ENCODE data around the gene CDKN2B-AS1. TPM values are rescaled to one million over a fixed set of nuclear protein-coding genes. Genes with fewer than 3 reads are reported as not detected.

CDKN2B-AS1 gene
- total RNA-seq, 1 donor from 2014 or later = not detected

- no peaks in the 10 kb centered on the region for H3F3A ChIP-seq (ENCODE audit: low read depth)
- no peak overlapping the region for H3K27ac Mint-ChIP-seq
- TF ChIP-seq EZH2phosphoT487 (IDR thresholded peaks at IDR 0.05) = no peak
- TF ChIP-seq EZH2 (IDR thresholded peaks at IDR 0.05) = no peak
- no peak overlapping the region for H3K4me3 ChIP-seq
- no peaks in the 10 kb centered on the region for H4K20me1 ChIP-seq (ENCODE audit: low read depth)
- H3K4me1 ChIP-seq = no peaks in the 10 kb centered on the region
- no peaks in the 10 kb centered on the region for H3K79me2 ChIP-seq (ENCODE audit: low read depth)
- no peak overlapping the region for H2AFZ ChIP-seq (replicated peaks)
- DNase-seq (ENCODE audit: low spot score) = no peak
- H3K9ac ChIP-seq = no peak overlapping the region
- H3K36me3 Mint-ChIP-seq = no peaks in the 10 kb centered on the region
- no peaks in the 10 kb centered on the region for H3K27me3 Mint-ChIP-seq (ENCODE audit: insufficient read depth, low read depth)
- H3K9me3 ChIP-seq (ENCODE audit: low read depth) = no peaks in the 10 kb centered on the region
- H3K36me3 ChIP-seq = no peaks in the 10 kb centered on the region
- H3K27me3 ChIP-seq = no peaks in the 10 kb centered on the region
- no peaks in the 10 kb centered on the region for H3K9me3 Mint-ChIP-seq
- no peak overlapping the region for H3K4me3 Mint-ChIP-seq
- no peaks in the 10 kb centered on the region for H3K4me1 Mint-ChIP-seq
- H3K27ac ChIP-seq = no peak overlapping the region
- H3K4me2 ChIP-seq = no peak overlapping the region
Measured at GRCh38 chr9:22157276-22157675, 162.7 kb downstream of the CDKN2B-AS1 start.

- H3K36me3 Mint-ChIP-seq = no peaks in the 10 kb centered on the region
- no peak overlapping the region for H3K4me3 Mint-ChIP-seq
- Histone ChIP-seq H3K27ac (no peak overlapping the region), H3K27me3 (no peaks in the 10 kb centered on the region), H3K9ac (no peak overlapping the region), H3F3A (ENCODE audit: low read depth) (no peaks in the 10 kb centered on the region), H3K79me2 (ENCODE audit: low read depth) (no peaks in the 10 kb centered on the region), H3K36me3 (no peaks in the 10 kb centered on the region), H4K20me1 (ENCODE audit: low read depth) (no peaks in the 10 kb centered on the region), H3K4me3 (no peak overlapping the region), H2AFZ (replicated peaks) (no peak overlapping the region), H3K4me2 (no peak overlapping the region), H3K9me3 (ENCODE audit: low read depth) (no peaks in the 10 kb centered on the region), H3K4me1 (no peaks in the 10 kb centered on the region)
- no peaks in the 10 kb centered on the region for H3K9me3 Mint-ChIP-seq
- no peak for TF ChIP-seq EZH2phosphoT487 (IDR thresholded peaks at IDR 0.05)
- no peak for TF ChIP-seq EZH2 (IDR thresholded peaks at IDR 0.05)
- TF ChIP-seq, protein P1, sequence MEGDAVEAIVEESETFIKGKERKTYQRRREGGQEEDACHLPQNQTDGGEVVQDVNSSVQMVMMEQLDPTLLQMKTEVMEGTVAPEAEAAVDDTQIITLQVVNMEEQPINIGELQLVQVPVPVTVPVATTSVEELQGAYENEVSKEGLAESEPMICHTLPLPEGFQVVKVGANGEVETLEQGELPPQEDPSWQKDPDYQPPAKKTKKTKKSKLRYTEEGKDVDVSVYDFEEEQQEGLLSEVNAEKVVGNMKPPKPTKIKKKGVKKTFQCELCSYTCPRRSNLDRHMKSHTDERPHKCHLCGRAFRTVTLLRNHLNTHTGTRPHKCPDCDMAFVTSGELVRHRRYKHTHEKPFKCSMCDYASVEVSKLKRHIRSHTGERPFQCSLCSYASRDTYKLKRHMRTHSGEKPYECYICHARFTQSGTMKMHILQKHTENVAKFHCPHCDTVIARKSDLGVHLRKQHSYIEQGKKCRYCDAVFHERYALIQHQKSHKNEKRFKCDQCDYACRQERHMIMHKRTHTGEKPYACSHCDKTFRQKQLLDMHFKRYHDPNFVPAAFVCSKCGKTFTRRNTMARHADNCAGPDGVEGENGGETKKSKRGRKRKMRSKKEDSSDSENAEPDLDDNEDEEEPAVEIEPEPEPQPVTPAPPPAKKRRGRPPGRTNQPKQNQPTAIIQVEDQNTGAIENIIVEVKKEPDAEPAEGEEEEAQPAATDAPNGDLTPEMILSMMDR (IDR thresholded peaks at IDR 0.05) = no peak
- no peaks in the 10 kb centered on the region for H3K27me3 Mint-ChIP-seq (ENCODE audit: insufficient read depth, low read depth)
- H3K4me1 Mint-ChIP-seq = no peaks in the 10 kb centered on the region
- no peak for DNase-seq (ENCODE audit: low spot score)
- no peak overlapping the region for H3K27ac Mint-ChIP-seq
Measured at GRCh38 chr9:22157828-22158227, 163.2 kb downstream of the CDKN2B-AS1 start.

DNA sequence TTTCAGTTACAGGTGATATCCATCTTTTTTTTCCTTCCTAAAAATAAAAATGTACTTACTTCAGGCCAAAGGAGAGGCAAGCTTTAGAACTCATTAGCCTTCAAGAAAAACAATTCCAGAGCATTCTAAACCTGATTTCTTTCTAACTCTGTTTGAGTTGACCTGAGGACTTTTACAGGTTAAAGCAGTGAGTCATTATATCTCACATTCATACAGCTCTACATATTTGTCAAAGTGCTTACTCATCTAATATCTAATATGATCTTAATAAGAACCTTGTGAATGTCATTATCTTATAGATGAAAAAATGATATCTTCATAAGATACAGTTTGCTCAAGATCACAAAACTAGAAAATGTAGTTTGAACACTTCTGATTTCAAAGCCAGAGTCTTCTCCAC is 163.7 kb downstream of the CDKN2B-AS1 start:
- H3K36me3 Mint-ChIP-seq = no peaks in the 10 kb centered on the region
- no peak overlapping the region for H3K9ac ChIP-seq
- no peaks in the 10 kb centered on the region for H3K4me1 Mint-ChIP-seq
- no peak overlapping the region for H2AFZ ChIP-seq (replicated peaks)
- no peaks in the 10 kb centered on the region for H4K20me1 ChIP-seq (ENCODE audit: low read depth)
- H3K4me1 ChIP-seq = no peaks in the 10 kb centered on the region
- no peaks in the 10 kb centered on the region for H3K9me3 Mint-ChIP-seq
- no peaks in the 10 kb centered on the region for H3K9me3 ChIP-seq (ENCODE audit: low read depth)
- H3K79me2 ChIP-seq (ENCODE audit: low read depth) = no peaks in the 10 kb centered on the region
- no peak overlapping the region for H3K4me3 Mint-ChIP-seq
- H3K4me2 ChIP-seq = no peak overlapping the region
- no peak overlapping the region for H3K4me3 ChIP-seq
- no peaks in the 10 kb centered on the region for H3F3A ChIP-seq (ENCODE audit: low read depth)
- no peak for DNase-seq (ENCODE audit: low spot score)
- no peaks in the 10 kb centered on the region for H3K36me3 ChIP-seq
- no peaks in the 10 kb centered on the region for H3K27me3 ChIP-seq
- no peak overlapping the region for H3K27ac ChIP-seq
- no peaks in the 10 kb centered on the region for H3K27me3 Mint-ChIP-seq (ENCODE audit: insufficient read depth, low read depth)
- H3K27ac Mint-ChIP-seq = no peak overlapping the region
- TF ChIP-seq, protein P1 (IDR thresholded peaks at IDR 0.05) = no peak
- TF ChIP-seq EZH2 (IDR thresholded peaks at IDR 0.05) (no peak), EZH2phosphoT487 (IDR thresholded peaks at IDR 0.05) (no peak)

GRCh38 chr9:22158927-22159346 is 164.3 kb downstream of the CDKN2B-AS1 start:
- Mint-ChIP-seq H3K4me3 (no peak overlapping the region), H3K27ac (no peak overlapping the region), H3K36me3 (no peaks in the 10 kb centered on the region), H3K4me1 (no peaks in the 10 kb centered on the region), H3K27me3 (ENCODE audit: insufficient read depth, low read depth) (no peaks in the 10 kb centered on the region), H3K9me3 (no peaks in the 10 kb centered on the region)
- no peak overlapping the region for H3K9ac ChIP-seq
- H3K9me3 ChIP-seq (ENCODE audit: low read depth) = no peaks in the 10 kb centered on the region
- H3K4me2 ChIP-seq = no peak overlapping the region
- DNase-seq (ENCODE audit: low spot score) = no peak
- no peak overlapping the region for H3K27ac ChIP-seq
- H2AFZ ChIP-seq (replicated peaks) = no peak overlapping the region
- no peaks in the 10 kb centered on the region for H3K79me2 ChIP-seq (ENCODE audit: low read depth)
- H3K36me3 ChIP-seq = no peaks in the 10 kb centered on the region
- H3K4me1 ChIP-seq = no peaks in the 10 kb centered on the region
- no peak for TF ChIP-seq EZH2phosphoT487 (IDR thresholded peaks at IDR 0.05)
- TF ChIP-seq EZH2 (IDR thresholded peaks at IDR 0.05) = no peak
- TF ChIP-seq, protein P1 (IDR thresholded peaks at IDR 0.05) = no peak
- H3K4me3 ChIP-seq = no peak overlapping the region
- H3F3A ChIP-seq (ENCODE audit: low read depth) = no peaks in the 10 kb centered on the region
- no peaks in the 10 kb centered on the region for H4K20me1 ChIP-seq (ENCODE audit: low read depth)
- H3K27me3 ChIP-seq = no peaks in the 10 kb centered on the region

Data from neural progenitor cell (in vitro differentiated cells).